ENCODE data around the gene FOXO1.

Gene FOXO1

GRCh38 chr13:40629678-40630384 is 36.6 kb downstream of the FOXO1 start:
- DNase-seq (ENCODE audit: extremely low read depth, low read depth): no peak
- TF ChIP-seq, protein P1, sequence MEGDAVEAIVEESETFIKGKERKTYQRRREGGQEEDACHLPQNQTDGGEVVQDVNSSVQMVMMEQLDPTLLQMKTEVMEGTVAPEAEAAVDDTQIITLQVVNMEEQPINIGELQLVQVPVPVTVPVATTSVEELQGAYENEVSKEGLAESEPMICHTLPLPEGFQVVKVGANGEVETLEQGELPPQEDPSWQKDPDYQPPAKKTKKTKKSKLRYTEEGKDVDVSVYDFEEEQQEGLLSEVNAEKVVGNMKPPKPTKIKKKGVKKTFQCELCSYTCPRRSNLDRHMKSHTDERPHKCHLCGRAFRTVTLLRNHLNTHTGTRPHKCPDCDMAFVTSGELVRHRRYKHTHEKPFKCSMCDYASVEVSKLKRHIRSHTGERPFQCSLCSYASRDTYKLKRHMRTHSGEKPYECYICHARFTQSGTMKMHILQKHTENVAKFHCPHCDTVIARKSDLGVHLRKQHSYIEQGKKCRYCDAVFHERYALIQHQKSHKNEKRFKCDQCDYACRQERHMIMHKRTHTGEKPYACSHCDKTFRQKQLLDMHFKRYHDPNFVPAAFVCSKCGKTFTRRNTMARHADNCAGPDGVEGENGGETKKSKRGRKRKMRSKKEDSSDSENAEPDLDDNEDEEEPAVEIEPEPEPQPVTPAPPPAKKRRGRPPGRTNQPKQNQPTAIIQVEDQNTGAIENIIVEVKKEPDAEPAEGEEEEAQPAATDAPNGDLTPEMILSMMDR (IDR thresholded peaks at IDR 0.05; ENCODE audit: low read depth, low read length, missing control alignments): no peak
- no peak overlapping the region for H3K4me3 ChIP-seq (replicated peaks; ENCODE audit: low read depth, low read length)

DNA sequence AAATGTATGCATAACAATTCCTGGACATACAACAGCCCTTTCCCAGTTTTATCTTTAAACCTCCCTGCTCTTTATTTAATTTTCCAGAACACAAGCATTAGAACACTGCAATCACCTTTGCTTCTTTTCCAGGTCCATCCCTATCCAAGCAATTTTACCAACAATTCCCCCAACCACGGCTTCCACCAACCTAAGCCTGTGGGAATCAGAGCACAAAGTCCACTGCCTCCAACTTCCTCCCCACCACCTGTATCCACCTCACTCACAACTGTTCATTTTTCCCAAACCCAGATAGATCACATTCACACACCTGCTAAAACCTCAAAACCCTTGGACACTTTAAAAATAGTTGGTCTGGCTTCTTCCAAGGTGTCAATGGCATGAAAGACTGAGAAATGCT is 39.5 kb downstream of the FOXO1 start:
- no peak for DNase-seq (ENCODE audit: extremely low read depth, low read depth)
- TF ChIP-seq, protein P1 (IDR thresholded peaks at IDR 0.05; ENCODE audit: low read depth, low read length, missing control alignments): no peak
- H3K4me3 ChIP-seq (replicated peaks; ENCODE audit: low read depth, low read length): no peak overlapping the region

DNA sequence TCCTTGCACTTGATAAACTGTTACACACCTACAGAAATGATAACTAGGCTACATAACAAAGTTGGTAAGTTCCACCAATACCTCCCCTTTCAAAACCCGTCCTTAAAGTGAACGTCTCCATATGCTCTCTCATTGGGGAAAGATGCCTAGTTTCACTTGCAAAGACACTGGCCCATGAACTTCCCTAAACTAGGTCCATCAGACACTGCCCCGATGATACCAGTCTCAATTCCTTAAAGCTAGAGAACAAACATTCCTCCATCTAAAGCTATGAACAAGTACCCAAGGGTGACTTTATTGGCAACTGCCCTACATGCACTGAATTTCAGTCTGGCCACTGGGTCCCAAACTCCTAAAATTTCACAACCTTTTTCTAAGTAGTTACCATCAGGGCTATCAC is 39.9 kb downstream of the FOXO1 start:
- TF ChIP-seq, protein P1 (IDR thresholded peaks at IDR 0.05; ENCODE audit: low read depth, low read length, missing control alignments): no peak
- H3K4me3 ChIP-seq (replicated peaks; ENCODE audit: low read depth, low read length): no peak overlapping the region
- no peak for DNase-seq (ENCODE audit: extremely low read depth, low read depth)

DNA sequence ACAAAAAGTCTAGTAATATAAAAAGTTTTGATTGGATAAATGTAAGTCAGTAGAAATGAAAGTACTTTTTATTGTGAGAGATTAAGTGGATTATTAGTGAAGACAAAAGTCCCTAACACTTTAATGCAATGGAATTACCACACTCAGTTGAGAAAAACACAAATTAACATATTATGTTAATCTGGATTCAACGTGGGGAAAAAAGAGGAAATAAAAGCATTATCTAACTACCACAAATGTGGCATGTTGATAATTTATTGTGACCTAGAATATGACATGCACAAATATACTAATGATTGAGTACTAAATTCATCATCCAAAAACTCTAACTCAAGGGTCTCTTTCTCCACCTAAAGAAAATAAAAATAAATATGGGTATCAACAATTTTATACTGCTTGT is 41.5 kb downstream of the FOXO1 start:
- DNase-seq (ENCODE audit: extremely low read depth, low read depth): no peak
- no peak overlapping the region for H3K4me3 ChIP-seq (replicated peaks; ENCODE audit: low read depth, low read length)
- TF ChIP-seq, protein P1 (IDR thresholded peaks at IDR 0.05; ENCODE audit: low read depth, low read length, missing control alignments): no peak

- no peak for DNase-seq (ENCODE audit: extremely low read depth, low read depth)
- no peak overlapping the region for H3K4me3 ChIP-seq (replicated peaks; ENCODE audit: low read depth, low read length)
- TF ChIP-seq, protein P1 (IDR thresholded peaks at IDR 0.05; ENCODE audit: low read depth, low read length, missing control alignments): no peak
Measured at GRCh38 chr13:40624383-40624782, 42.1 kb downstream of the FOXO1 start.

GRCh38 chr13:40622761-40623160 is 43.7 kb downstream of the FOXO1 start:
- TF ChIP-seq, protein P1 (IDR thresholded peaks at IDR 0.05; ENCODE audit: low read depth, low read length, missing control alignments): no peak
- DNase-seq (ENCODE audit: extremely low read depth, low read depth): no peak
- no peak overlapping the region for H3K4me3 ChIP-seq (replicated peaks; ENCODE audit: low read depth, low read length)

DNA sequence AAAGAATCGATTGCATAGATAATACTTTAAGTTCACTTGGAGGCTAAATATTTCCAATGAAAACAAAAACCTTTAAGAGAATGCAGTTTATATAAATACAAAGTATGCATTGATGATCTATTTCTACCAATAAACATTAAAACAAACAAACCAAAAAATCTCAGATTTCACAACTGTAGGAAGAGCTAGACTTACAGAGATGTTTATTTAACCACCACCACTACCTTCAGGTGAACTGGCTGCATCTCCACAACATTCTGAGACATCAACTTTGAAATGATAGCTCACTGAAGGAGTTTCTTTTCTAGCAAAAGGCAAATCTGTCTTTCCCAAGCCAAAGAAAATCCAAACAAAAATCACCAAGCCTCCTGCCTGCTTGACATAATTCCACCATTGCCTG is 44.2 kb downstream of the FOXO1 start:
- DNase-seq (ENCODE audit: extremely low read depth, low read depth): no peak
- no peak overlapping the region for H3K4me3 ChIP-seq (replicated peaks; ENCODE audit: low read depth, low read length)
- TF ChIP-seq, protein P1 (IDR thresholded peaks at IDR 0.05; ENCODE audit: low read depth, low read length, missing control alignments): no peak

All from HFF-Myc (cell line).